HG03460 (cell line): ENCODE data around the gene DMBX1.

Experiments
- ATAC-seq: cut with Tn5 transposase; IDR thresholded peaks from one replicate; pipeline ENCODE4 v1.9.1; 2021; ENCODE audit not compliant: unreplicated experiment

The DMBX1 gene

GRCh38 chr1:46501528-46501927 is 11.9 kb downstream of the DMBX1 start:
- ATAC-seq = no peak

GRCh38 chr1:46503421-46503820 is 13.8 kb downstream of the DMBX1 start:
- ATAC-seq = no peak

GRCh38 chr1:46506470-46507219 is 17.0 kb downstream of the DMBX1 start:
- no peak for ATAC-seq

GRCh38 chr1:46508757-46509156 is 19.1 kb downstream of the DMBX1 start:
- no peak for ATAC-seq

- ATAC-seq = no peak
These were observed 20.8 kb downstream of the DMBX1 start for GRCh38 chr1:46510341-46510997.

DNA sequence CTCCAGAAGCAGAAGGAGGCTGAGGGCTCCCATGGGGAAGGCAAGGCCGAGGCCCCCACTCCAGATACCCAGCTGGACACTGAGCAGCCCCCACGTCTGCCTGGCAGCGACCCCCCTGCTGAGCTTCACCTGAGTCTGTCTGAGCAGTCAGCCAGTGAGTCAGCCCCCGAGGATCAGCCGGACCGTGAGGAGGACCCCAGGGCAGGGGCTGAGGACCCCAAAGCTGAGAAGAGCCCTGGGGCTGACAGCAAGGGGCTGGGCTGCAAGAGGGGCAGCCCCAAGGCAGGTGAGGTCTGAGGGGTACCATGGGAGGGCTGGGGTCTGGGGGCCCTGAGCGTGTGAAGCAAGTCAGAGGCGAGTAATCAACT is 21.3 kb downstream of the DMBX1 start:
- no peak for ATAC-seq

GRCh38 chr1:46512135-46512791 is 22.6 kb downstream of the DMBX1 start:
- no peak for ATAC-seq

DNA sequence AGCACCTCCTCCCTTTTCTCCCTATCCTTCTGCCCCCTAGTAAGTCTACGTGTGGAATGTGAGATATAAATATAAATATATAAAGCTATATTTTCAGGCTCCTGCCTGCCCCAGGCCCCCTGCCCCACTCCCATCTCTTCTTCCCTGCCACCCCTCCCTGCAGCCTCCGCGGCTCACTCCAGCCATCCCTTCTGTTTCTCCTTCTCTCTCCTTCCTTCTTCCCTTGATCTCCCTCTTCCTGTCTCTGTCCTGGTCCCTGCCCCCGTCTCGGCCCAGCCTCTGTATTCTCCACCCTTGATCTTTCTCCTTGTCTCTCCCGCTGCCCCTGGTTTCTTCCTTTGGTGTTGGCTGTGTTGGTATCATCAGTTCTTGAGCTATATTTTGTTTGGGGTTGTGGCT is 23.2 kb downstream of the DMBX1 start:
- ATAC-seq = no peak

GRCh38 chr1:46513536-46513935 is 23.9 kb downstream of the DMBX1 start:
- ATAC-seq = no peak

GRCh38 chr1:46515576-46515975 is 25.9 kb downstream of the DMBX1 start:
- ATAC-seq = no peak

GRCh38 chr1:46516200-46516950 is 26.7 kb downstream of the DMBX1 start:
- no peak for ATAC-seq

DNA sequence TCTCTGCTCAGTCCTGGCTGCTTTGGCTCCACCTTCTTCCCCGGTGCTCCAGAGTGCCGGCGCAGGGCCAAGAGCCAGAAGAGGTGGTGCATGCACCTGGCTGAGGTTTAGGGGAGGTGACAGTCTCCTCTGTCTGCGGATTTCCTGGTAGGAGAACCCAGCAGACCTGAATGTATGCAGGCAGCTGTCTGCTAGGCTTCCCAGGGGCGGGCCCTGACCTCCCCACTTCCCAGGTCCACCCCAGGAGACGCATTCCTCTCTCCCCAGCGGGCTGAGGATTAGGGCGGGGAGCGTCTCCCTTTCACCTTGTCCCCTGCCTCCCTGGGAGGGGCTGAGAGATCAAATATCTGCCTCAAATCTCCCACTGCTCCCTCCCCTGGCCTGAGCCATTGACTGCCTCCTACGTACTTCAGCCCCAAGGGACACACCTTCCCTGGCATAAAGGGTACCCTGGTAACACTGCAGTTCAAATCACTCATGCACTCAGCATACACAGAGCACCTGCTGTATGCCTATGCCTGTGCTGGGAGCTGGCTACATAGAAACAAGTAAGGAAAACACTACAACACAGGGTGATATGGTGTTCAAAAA is 27.5 kb downstream of the DMBX1 start:
- no peak for ATAC-seq

DNA sequence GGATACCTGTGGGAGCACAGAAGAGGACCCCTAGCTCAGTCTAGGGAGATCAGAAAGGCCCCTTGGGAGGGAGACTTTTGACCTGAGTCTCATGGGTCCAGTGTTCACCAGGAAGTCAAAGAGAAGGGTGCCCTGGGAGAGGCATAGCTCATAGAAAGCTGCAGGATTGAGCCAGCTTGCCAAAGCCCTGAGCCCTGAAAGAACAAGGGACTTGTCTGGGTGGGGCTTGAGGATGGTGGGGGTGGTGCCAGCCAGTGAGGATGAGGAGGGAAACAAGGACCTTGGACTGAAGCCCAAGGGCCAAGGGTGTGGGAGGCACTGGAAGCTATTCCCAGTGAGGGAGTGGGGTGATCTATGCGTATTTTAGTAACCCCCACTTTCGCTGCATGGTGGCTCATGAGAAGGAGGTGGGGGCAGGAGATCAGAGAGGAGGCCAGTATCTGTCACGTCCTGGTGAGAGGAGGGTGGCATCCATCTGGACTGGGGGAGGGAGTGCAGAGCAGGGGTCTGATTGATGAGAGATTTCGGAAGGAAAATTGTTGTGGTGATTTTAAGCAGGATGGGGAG is 28.4 kb downstream of the DMBX1 start:
- ATAC-seq = no peak

- ATAC-seq = no peak
These were observed 29.6 kb downstream of the DMBX1 start for GRCh38 chr1:46519209-46519608.

- no peak for ATAC-seq
These were observed 30.7 kb downstream of the DMBX1 start for GRCh38 chr1:46520063-46520911.

DNA sequence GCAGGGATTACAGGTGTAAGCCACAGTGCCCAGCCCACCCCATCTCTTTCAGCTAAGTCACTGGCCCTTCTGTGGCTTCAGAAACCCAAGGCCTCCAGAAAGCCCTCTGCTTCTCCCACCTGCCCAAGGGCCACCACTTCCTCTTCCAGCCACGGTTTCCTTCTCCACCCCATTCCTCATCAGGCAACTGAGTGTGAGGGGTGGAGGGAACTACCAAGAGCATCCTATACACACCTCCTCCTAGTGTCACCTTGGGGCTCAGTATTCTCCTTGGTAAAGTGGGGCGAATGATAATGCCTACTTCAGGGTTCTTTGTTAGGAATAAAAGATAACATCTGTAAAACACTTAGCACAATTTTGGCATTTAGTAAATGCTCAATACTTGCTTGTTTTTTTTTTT is 31.8 kb downstream of the DMBX1 start:
- no peak for ATAC-seq

GRCh38 chr1:46522184-46522968 is 32.7 kb downstream of the DMBX1 start:
- ATAC-seq = no peak

GRCh38 chr1:46522969-46523320 is 33.3 kb downstream of the DMBX1 start:
- no peak for ATAC-seq
